ENCODE data around the gene SECISBP2. TPM values are rescaled to one million over a fixed set of nuclear protein-coding genes. Genes with fewer than 3 reads are reported as not detected.
"Not testable (repeated sequence)": the region's sequence is repeated elsewhere in the genome, so short reads cannot be mapped to it uniquely, and the experiment has no call there.

The SECISBP2 gene
- total RNA-seq, 1 donor from 2014 or later, result 25.5 TPM

DNA sequence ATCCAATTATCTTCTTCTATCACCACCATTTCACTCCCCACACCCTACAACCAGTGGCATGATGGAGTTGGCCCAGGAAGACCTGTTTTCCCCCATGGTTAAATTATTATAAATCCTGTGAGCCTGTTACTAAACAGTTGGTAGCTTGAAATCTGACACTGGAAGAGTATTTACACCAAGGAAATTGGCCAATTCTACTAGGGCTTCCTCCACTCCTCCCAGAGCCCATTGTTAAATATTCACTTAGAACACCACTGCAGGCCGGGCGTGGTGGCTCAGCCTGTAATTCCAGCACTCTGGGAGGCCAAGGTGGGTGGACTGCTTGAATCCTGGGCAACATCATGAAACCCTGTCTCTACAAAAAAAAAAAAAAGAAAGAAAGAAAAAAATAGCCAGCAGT is 39.7 kb upstream of the SECISBP2 start:
- no peak overlapping the region for H3K4me3 ChIP-seq (ENCODE audit: low read depth, low read length)
- H3K36me3 ChIP-seq (ENCODE audit: control insufficient read depth, insufficient read depth, low read length), result no peaks in the 10 kb centered on the region
- TF ChIP-seq, protein P1, sequence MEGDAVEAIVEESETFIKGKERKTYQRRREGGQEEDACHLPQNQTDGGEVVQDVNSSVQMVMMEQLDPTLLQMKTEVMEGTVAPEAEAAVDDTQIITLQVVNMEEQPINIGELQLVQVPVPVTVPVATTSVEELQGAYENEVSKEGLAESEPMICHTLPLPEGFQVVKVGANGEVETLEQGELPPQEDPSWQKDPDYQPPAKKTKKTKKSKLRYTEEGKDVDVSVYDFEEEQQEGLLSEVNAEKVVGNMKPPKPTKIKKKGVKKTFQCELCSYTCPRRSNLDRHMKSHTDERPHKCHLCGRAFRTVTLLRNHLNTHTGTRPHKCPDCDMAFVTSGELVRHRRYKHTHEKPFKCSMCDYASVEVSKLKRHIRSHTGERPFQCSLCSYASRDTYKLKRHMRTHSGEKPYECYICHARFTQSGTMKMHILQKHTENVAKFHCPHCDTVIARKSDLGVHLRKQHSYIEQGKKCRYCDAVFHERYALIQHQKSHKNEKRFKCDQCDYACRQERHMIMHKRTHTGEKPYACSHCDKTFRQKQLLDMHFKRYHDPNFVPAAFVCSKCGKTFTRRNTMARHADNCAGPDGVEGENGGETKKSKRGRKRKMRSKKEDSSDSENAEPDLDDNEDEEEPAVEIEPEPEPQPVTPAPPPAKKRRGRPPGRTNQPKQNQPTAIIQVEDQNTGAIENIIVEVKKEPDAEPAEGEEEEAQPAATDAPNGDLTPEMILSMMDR (IDR thresholded peaks at IDR 0.05; ENCODE audit: insufficient read depth, low read length, severe bottlenecking), result no peak
- DNase-seq (ENCODE audit: low read depth) (no peak), FAIRE-seq (no peak)
- no peaks in the 10 kb centered on the region for H3K27me3 ChIP-seq (ENCODE audit: control insufficient read depth, insufficient read depth, low read length)

DNA sequence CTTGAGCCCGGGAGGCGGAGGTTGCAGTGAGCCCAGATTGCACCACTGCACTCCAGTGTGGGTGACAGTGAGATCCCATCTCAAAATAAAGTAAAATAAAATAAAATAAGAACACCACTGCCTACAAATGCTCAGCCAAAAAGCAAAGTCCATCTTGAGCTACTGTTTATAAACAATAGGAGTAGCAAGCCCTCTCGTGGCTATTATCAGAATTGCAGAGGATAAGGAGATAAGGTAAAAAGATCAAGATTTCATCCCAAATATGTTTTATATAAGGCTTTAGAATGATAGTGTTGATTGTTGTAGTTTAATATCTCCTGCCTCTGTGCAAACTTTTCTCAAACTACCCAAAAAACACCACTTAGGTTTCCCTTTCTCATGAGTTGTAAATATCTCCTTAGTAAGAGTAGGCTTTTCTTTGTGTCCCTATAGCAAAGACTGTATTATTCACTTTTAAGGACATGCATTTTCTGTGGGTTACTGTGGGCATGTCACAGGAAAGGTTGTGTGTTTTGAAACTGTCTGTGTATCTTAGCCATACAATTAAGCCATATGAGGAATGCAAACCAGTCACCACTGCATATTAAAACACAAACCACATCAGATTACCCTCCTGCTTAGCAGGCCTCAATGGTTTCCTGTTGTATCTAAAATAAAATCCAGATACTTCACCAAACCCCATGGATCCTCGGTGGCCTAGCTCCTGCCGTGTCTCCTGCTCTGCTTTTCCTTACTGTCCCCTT is 39.1 kb upstream of the SECISBP2 start:
- no peak overlapping the region for H3K4me3 ChIP-seq (ENCODE audit: low read depth, low read length)
- TF ChIP-seq, protein P1 (IDR thresholded peaks at IDR 0.05; ENCODE audit: insufficient read depth, low read length, severe bottlenecking), result peak; percentile 48
- DNase-seq (ENCODE audit: low read depth) (peak; percentile 40), FAIRE-seq (no peak)
- H3K27me3 ChIP-seq (ENCODE audit: control insufficient read depth, insufficient read depth, low read length), result no peaks in the 10 kb centered on the region
- H3K36me3 ChIP-seq (ENCODE audit: control insufficient read depth, insufficient read depth, low read length), result no peaks in the 10 kb centered on the region

DNA sequence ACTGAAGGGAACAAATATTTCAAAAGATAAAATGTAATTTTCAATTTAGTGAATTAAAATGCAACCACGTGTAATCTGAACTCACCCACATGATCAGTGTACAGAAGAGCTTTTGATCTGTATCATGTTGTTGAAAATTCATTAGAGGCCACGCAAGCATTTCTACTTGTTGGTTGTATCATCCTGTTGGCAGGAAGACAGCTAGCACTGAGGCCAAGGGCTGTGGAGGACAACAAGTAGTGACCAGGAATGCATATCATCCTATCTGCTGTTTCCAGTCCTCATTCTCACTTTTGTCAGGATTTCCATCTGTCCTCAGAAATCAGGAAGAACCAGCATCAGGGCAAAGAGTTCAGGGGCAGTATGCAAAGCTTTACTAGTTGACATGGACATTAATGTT is 37.2 kb upstream of the SECISBP2 start:
- no peak for DNase-seq (ENCODE audit: low read depth)
- Histone ChIP-seq H3K27me3 (ENCODE audit: control insufficient read depth, insufficient read depth, low read length) (no peaks in the 10 kb centered on the region), H3K36me3 (ENCODE audit: control insufficient read depth, insufficient read depth, low read length) (no peaks in the 10 kb centered on the region), H3K4me3 (ENCODE audit: low read depth, low read length) (no peak overlapping the region)
- TF ChIP-seq, protein P1 (IDR thresholded peaks at IDR 0.05; ENCODE audit: insufficient read depth, low read length, severe bottlenecking), result no peak
- FAIRE-seq, result no peak

DNA sequence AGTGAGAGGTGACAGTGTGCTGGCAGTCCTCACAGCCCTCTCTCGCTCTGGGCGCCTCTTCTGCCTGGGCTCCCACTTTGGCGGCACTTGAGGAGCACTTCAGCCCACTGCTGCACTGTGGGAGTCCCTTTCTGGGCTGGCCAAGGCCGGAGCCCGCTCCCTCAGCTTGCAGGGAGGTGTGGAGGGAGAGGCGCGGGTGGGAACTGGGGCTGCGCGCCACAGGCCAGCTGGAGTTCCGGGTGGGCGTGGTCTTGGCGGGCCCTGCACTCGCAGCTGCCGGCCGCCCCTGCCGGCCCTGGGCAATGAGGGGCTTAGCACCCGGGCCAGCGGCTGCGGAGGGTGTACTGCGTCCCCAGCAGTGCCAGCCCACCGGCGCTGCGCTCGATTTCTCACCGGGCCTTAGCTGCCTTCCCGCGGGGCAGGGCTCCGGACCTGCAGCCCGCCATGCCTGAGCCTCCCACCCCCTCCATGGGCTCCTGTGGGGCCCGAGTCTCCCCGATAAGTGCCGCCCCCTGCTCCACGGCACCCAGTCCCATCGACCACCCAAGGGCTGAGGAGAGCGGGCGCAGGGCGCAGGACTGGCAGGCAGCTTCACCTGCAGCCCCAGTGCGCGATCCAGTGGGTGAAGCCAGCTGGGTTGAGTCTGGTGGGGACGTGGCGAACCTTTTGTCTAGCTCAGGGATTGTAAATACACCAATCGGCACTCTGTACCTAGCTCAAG is 35.9 kb upstream of the SECISBP2 start:
- H3K4me3 ChIP-seq (ENCODE audit: low read depth, low read length); H3K36me3 ChIP-seq (ENCODE audit: control insufficient read depth, insufficient read depth, low read length); FAIRE-seq; H3K27me3 ChIP-seq (ENCODE audit: control insufficient read depth, insufficient read depth, low read length); DNase-seq (ENCODE audit: low read depth): not testable (repeated sequence)

DNA sequence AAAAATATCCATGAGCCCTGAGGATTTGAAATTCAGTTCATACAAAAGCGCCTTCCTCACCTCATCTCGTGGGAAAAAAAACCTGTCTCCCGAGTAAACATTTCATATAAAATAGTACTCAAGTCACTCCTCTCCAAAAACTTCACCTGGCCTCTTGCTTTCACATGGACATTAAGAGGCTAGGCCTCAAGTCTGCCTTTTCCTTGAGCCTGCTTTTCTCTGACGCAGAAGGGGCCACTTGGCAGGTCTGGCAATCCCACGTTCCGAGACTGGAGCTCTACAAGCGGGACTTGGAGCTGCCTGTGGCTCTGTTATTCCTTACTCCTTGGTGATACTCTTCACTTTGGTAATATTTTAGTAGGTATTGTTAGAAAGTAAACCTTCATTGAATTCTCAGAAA is 34.2 kb upstream of the SECISBP2 start:
- DNase-seq (ENCODE audit: low read depth) (no peak), FAIRE-seq (no peak)
- Histone ChIP-seq H3K27me3 (ENCODE audit: control insufficient read depth, insufficient read depth, low read length) (no peaks in the 10 kb centered on the region), H3K4me3 (ENCODE audit: low read depth, low read length) (no peak overlapping the region), H3K36me3 (ENCODE audit: control insufficient read depth, insufficient read depth, low read length) (no peaks in the 10 kb centered on the region)
- TF ChIP-seq, protein P1 (IDR thresholded peaks at IDR 0.05; ENCODE audit: insufficient read depth, low read length, severe bottlenecking), result no peak

DNA sequence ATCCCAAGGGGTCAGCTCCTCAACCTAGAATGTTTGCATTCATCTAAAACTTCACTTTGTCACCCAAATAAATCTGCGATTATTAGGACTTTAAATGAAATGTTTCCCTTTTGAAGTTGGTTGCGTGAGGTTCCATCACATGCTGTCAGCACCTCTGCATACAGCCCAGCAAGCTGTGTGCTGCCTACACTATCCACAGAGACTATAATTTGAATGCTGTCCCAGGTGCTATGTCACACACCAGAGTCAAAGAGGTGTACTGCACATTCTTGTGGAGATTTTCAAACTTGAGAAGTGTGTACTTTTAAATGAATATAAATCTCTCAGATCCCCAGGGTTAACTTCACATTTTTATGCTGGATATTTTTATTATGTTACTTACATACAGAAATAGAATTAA is 26.6 kb upstream of the SECISBP2 start:
- FAIRE-seq, result no peak
- H3K4me3 ChIP-seq (ENCODE audit: low read depth, low read length), result no peak overlapping the region
- H3K27me3 ChIP-seq (ENCODE audit: control insufficient read depth, insufficient read depth, low read length), result no peaks in the 10 kb centered on the region
- H3K36me3 ChIP-seq (ENCODE audit: control insufficient read depth, insufficient read depth, low read length), result no peaks in the 10 kb centered on the region
- no peak for DNase-seq (ENCODE audit: low read depth)
- TF ChIP-seq, protein P1 (IDR thresholded peaks at IDR 0.05; ENCODE audit: insufficient read depth, low read length, severe bottlenecking), result no peak
